Gastrocnemius medialis (tissue), 4 donors: Measurements from ENCODE around the gene MOSMO.

Experiments used
- POLR2A ChIP-seq, 2 donors: fragments of 450-650 bp; IDR thresholded peaks; one replicate each; pipeline ENCODE4 v1.6.1; 2017; ENCODE audit warnings: antibody characterized with exemption in 2 of 2, mild to moderate bottlenecking in 2 of 2, moderate library complexity in 2 of 2
- TF ChIP-seq, protein P1 (sequence below), 5 experiments: fragments of 450-650 bp in 3 of 5; fragments of 200-600 bp in 2 of 5; sonication (generic) in 2 of 5; IDR thresholded peaks in 4 of 5; conservative IDR thresholded peaks in 1 of 5; 1 replicate in 4 of 5; 2 replicates in 1 of 5; pipeline ENCODE4 v1.5.1; 2016 to 2019; ENCODE audit warnings: antibody characterized with exemption in 5 of 5, mild to moderate bottlenecking in 3 of 5, moderate library complexity in 3 of 5

DNA sequence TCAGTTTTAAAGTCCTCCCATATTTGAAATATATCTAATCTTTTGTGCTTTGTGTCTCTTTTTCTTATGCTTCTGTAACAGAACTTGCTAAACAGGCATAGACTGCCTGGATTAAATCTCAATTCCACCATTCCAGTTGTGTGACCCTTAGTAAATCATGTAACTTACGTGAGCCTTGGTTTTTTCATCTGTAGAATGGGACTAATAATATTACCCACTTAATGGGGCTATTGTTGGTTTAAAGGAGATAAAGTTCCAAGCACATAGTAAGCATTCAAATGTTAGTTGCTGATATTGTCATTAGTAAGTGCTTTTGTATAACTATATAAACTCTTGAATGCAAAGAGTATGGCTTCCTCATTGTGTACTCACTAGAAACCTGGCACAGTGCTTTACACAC, 78.5 kb downstream of the MOSMO start:
- TF ChIP-seq POLR2A (IDR thresholded peaks at IDR 0.05): no peak
- TF ChIP-seq, protein P1, sequence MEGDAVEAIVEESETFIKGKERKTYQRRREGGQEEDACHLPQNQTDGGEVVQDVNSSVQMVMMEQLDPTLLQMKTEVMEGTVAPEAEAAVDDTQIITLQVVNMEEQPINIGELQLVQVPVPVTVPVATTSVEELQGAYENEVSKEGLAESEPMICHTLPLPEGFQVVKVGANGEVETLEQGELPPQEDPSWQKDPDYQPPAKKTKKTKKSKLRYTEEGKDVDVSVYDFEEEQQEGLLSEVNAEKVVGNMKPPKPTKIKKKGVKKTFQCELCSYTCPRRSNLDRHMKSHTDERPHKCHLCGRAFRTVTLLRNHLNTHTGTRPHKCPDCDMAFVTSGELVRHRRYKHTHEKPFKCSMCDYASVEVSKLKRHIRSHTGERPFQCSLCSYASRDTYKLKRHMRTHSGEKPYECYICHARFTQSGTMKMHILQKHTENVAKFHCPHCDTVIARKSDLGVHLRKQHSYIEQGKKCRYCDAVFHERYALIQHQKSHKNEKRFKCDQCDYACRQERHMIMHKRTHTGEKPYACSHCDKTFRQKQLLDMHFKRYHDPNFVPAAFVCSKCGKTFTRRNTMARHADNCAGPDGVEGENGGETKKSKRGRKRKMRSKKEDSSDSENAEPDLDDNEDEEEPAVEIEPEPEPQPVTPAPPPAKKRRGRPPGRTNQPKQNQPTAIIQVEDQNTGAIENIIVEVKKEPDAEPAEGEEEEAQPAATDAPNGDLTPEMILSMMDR (IDR thresholded peaks at IDR 0.05 in 4 of 5, conservative IDR thresholded peaks at IDR 0.05 in 1 of 5): no peak
